HFFc6 (cell line): ENCODE measurements around the gene KIF5C. TPM values are rescaled to one million over a fixed set of nuclear protein-coding genes. Genes with fewer than 3 reads are reported as not detected.

Experiments
- DNase-seq: peaks from one replicate; pipeline ENCODE4 v3.0.0-alpha.2; 2018
- H3K27ac Mint-ChIP-seq: 2 replicates; pipeline ENCODE4 v1.8.0; 2020; ENCODE audit warnings: mild to moderate bottlenecking, mixed read lengths
- H3K27me3 Mint-ChIP-seq: 2 replicates; pipeline ENCODE4 v1.8.0; 2021; ENCODE audit warnings: mild to moderate bottlenecking, moderate library complexity, mixed read lengths; ENCODE audit not compliant: insufficient read depth
- H3K36me3 Mint-ChIP-seq: 2 replicates; pipeline ENCODE4 v1.8.0; 2021; ENCODE audit warnings: low read depth, mixed read lengths
- H3K4me1 Mint-ChIP-seq: 2 replicates; pipeline ENCODE4 v1.8.0; 2020; ENCODE audit warnings: low read depth, mixed read lengths
- H3K4me3 Mint-ChIP-seq: 2 replicates; pipeline ENCODE4 v1.8.0; 2020; ENCODE audit warnings: mild to moderate bottlenecking, moderate library complexity, mixed read lengths
- H3K9me3 Mint-ChIP-seq: 2 replicates; pipeline ENCODE4 v1.8.0; 2020; ENCODE audit warnings: mild to moderate bottlenecking, mixed read lengths
- CTCF ChIP-seq: fragments of 200-600 bp; sonication (generic); IDR thresholded peaks from 2 replicates; pipeline ENCODE4 v1.5.0; 2021; ENCODE audit warnings: antibody characterized with exemption, mild to moderate bottlenecking
- total RNA-seq, 6 experiments: library from RNA; stranded (reverse); fragmentation: NEBNext Ultra II Directional; extraction: Animal tissue kit (Norgen Biotek cat#: 25700); gene quantifications; 2 replicates in 1 of 6; 3 replicates in 5 of 6; pipeline ENCODE4 v1.2.3, GENCODE V29; 2021

KIF5C gene
- total RNA-seq, 6 experiments from 2014 or later = 0.38 to 1.0 (median 0.54) TPM

GRCh38 chr2:149008381-149008780 lies 133.4 kb downstream of the KIF5C start:
- H3K36me3 Mint-ChIP-seq = no peaks in the 10 kb centered on the region
- DNase-seq = no peak
- H3K4me1 Mint-ChIP-seq = peaks cover 33% of the 10 kb centered on the region
- H3K4me3 Mint-ChIP-seq = no peak overlapping the region
- H3K9me3 Mint-ChIP-seq = no peaks in the 10 kb centered on the region
- no peak for TF ChIP-seq CTCF
- peaks cover 6% of the 10 kb centered on the region for H3K27me3 Mint-ChIP-seq
- H3K27ac Mint-ChIP-seq = no peak overlapping the region

GRCh38 chr2:149009576-149010461 lies 134.8 kb downstream of the KIF5C start:
- Mint-ChIP-seq H3K9me3 (no peaks in the 10 kb centered on the region), H3K4me3 (no peak overlapping the region), H3K27me3 (peaks cover 12% of the 10 kb centered on the region), H3K27ac (no peak overlapping the region), H3K4me1 (peaks cover 18% of the 10 kb centered on the region), H3K36me3 (no peaks in the 10 kb centered on the region)
- no peak for DNase-seq
- no peak for TF ChIP-seq CTCF

- DNase-seq = no peak
- Mint-ChIP-seq H3K4me3 (no peak overlapping the region), H3K36me3 (no peaks in the 10 kb centered on the region), H3K27ac (no peak overlapping the region), H3K4me1 (peaks cover 20% of the 10 kb centered on the region), H3K9me3 (no peaks in the 10 kb centered on the region), H3K27me3 (peaks cover 9% of the 10 kb centered on the region)
- no peak for TF ChIP-seq CTCF
Measured at GRCh38 chr2:149012545-149012944, 137.5 kb downstream of the KIF5C start.

DNA sequence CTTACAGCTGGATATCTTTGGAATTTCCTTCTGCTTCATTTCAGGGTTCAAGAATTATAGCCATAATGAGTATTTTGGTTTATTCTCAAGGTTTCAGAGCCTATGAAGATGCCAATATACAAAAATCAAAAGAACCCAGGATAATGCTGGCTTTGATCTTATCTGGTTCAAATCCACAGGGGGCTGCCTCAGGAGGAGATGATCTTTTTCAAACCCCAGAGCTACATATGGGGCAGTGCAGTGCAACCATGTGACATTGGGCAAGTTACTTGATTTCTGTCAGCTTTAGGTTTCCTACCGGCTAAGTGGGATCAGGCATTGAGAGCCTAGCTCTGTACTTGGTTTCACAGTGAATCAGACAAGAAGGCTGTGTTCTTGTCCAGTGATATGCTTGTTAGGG lies 140.5 kb downstream of the KIF5C start:
- Mint-ChIP-seq H3K9me3 (no peaks in the 10 kb centered on the region), H3K4me1 (peaks cover 38% of the 10 kb centered on the region), H3K36me3 (no peaks in the 10 kb centered on the region), H3K27ac (no peak overlapping the region), H3K27me3 (peaks cover 9% of the 10 kb centered on the region), H3K4me3 (no peak overlapping the region)
- DNase-seq = no peak
- no peak for TF ChIP-seq CTCF

DNA sequence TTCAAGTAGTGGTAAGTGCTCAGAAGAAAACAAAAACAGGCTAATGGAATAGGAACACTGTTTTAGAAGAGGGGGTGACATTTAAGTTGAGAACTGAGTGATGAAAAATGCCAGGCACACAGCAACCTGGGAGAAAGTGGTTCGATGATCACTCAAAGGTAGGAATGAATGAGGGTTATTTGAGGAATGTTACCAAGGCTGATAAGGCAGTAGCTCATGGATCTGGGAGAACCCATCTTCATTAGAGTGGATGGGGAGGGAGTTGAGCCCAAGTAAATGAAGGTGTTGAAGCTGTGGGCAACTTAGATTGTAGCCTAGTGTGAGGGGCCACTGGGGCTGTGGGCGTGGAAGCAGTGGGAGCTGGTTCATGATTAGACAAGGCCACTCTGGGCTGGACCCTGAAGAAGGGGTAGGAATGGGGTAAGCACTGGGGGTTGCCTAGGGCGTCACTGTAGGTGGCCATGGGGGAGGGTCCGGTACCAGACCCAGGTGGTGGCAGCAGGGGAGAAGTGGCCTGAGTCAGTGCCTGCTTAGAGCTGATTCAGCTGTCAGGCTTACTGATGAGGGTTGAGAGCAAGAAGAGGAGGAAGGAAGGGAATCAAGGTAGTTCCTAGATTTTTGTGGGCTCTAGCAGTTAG lies 141.0 kb downstream of the KIF5C start:
- peaks cover 38% of the 10 kb centered on the region for H3K4me1 Mint-ChIP-seq
- no peaks in the 10 kb centered on the region for H3K9me3 Mint-ChIP-seq
- H3K36me3 Mint-ChIP-seq = no peaks in the 10 kb centered on the region
- DNase-seq = no peak
- no peak overlapping the region for H3K27ac Mint-ChIP-seq
- H3K27me3 Mint-ChIP-seq = peaks cover 9% of the 10 kb centered on the region
- H3K4me3 Mint-ChIP-seq = no peak overlapping the region
- TF ChIP-seq CTCF = no peak
